ENCODE data around the gene ASIC3.

ASIC3 gene

DNA sequence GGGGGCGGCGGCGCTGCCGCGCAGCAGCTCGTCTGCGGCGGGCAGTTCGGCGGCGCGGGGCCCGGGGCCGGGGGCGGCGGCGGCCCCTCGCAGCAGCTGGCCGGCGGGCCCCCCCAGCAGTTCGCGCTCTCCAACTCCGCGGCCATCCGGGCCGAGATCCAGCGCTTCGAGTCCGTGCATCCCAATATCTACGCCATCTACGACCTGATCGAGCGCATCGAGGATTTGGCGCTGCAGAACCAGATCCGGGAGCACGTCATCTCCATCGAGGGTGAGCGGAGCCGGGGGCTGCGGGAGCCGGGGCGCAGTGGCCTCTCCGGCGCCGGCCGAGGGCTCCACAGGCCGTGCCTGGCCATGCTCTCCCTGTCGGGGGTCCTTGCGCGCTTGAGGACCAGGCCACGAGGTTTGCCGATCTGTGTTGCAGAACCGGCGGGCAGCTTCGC lies 38.5 kb downstream of the ASIC3 start:
- H3K27me3 ChIP-seq (ENCODE audit: insufficient read depth, insufficient read length) = peaks cover 19% of the 10 kb centered on the region
- TF ChIP-seq YY1 (IDR thresholded peaks at IDR 0.05; ENCODE audit: insufficient read depth, insufficient read length) = no peak
- TF ChIP-seq ZNF274 (IDR thresholded peaks at IDR 0.05; ENCODE audit: low read depth, low read length) = no peak
- TF ChIP-seq SUZ12 (IDR thresholded peaks at IDR 0.05; ENCODE audit: extremely low read depth, insufficient read depth, insufficient read length) = no peak
- no peak for DNase-seq (ENCODE audit: low read depth, low spot score)

DNA sequence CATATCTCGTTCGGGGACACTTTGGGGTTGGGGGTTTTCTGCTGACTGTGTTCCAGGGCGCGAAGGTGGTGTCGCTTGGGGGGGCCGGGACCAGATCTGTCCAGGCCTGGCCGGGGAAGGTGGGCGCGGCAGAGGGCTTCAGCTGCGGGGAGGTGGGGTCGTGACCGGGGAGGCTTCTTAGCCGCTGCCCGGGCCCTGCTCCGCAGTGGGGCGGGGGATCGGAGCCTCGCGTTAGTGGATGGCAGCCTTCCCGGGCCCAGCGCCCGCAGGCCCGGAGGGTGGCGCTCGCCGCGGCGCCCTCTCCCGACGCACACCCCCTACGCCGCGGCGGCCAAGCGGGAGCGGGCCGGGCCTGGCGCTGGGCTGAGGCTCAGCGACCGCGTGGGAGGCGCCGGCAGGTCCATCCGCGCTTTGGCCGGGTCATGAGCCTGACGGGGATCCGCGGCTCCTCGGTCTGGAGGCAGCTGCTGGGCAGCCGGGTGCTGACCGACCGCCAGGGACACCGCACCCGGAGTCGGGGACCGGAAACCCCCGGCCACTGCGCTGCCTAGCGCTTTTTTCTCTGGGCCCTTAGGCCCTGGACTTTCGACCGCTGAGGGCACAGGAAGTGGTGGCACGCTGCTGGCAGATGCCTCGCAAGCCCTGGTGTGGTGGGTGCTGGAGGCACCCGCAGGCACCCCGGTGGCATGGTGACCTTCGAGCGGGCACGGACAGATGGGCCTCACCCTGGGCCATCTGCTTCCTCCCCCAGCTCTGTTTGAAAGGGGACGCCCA lies 39.1 kb downstream of the ASIC3 start:
- H3K27me3 ChIP-seq (ENCODE audit: insufficient read depth, insufficient read length) = peaks cover 19% of the 10 kb centered on the region
- H3K36me3 ChIP-seq (ENCODE audit: insufficient read depth, insufficient read length, low read length) = peaks cover 17% of the 10 kb centered on the region
- peaks cover 15% of the 10 kb centered on the region for H3K4me1 ChIP-seq (ENCODE audit: insufficient read depth, insufficient read length)
- H3K9me3 ChIP-seq (ENCODE audit: insufficient read depth, low read length) = no peaks in the 10 kb centered on the region
- H3K9ac ChIP-seq (ENCODE audit: insufficient read length, low read depth) = peak overlapping the region; percentile 90
- no peak for TF ChIP-seq YY1 (IDR thresholded peaks at IDR 0.05; ENCODE audit: insufficient read depth, insufficient read length)
- no peak for TF ChIP-seq ZNF274 (IDR thresholded peaks at IDR 0.05; ENCODE audit: low read depth, low read length)
- TF ChIP-seq SUZ12 (IDR thresholded peaks at IDR 0.05; ENCODE audit: extremely low read depth, insufficient read depth, insufficient read length) = no peak
- H3K4me3 ChIP-seq (ENCODE audit: insufficient read length, low read depth) = peak overlapping the region; percentile 78
- DNase-seq (ENCODE audit: low read depth, low spot score) = no peak

More for the DNA sequence above, 38.5 kb downstream of the ASIC3 start:
- Histone ChIP-seq H3K9me3 (ENCODE audit: insufficient read depth, low read length) (no peaks in the 10 kb centered on the region), H3K4me3 (ENCODE audit: insufficient read length, low read depth) (peak overlapping the region; percentile 78), H3K9ac (ENCODE audit: insufficient read length, low read depth) (peak overlapping the region; percentile 90), H3K36me3 (ENCODE audit: insufficient read depth, insufficient read length, low read length) (peaks cover 11% of the 10 kb centered on the region), H3K4me1 (ENCODE audit: insufficient read depth, insufficient read length) (peaks cover 15% of the 10 kb centered on the region)

DNA sequence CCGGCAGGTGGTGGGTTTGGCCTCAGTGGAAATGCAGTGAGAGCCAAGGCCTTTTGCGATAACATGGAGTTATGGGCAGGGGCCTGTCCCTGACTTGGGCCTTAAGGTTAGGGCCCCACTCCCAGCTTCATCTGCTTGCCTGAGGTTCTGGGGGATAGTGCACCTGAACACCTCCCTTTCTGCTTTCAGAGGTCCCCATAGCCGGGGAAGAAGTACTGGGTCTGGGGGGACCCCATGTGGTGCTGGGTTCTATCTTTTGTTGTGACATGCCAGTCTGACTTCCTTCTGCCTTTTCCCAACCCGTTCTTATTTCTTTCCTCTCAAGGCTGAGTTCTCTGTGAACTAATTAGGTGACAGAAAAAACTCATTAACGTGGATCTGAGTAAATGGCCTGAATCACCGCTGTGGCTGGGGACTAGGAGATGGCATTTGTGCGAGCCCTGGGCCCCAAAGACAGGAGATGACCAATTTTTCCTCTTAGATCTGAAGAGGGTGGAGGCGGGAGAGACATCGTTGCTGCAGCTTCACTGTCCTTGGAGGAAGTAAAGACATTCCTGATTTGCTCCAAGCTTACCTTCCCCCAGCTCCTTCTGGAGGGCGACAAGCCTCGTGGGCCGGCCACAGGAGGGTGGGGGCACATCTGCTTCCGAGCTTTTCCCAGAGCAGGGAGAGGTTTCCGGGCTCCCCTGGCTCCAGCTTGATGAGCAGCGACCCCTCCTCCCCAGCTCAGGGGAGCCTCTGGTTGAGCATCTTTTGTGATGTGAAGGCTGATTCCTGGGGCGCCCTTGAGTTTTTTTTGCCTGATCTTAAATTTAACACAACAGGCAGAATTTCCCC lies 39.9 kb downstream of the ASIC3 start:
- H3K27me3 ChIP-seq (ENCODE audit: insufficient read depth, insufficient read length) = peaks cover 19% of the 10 kb centered on the region
- no peak for DNase-seq (ENCODE audit: low read depth, low spot score)

DNA sequence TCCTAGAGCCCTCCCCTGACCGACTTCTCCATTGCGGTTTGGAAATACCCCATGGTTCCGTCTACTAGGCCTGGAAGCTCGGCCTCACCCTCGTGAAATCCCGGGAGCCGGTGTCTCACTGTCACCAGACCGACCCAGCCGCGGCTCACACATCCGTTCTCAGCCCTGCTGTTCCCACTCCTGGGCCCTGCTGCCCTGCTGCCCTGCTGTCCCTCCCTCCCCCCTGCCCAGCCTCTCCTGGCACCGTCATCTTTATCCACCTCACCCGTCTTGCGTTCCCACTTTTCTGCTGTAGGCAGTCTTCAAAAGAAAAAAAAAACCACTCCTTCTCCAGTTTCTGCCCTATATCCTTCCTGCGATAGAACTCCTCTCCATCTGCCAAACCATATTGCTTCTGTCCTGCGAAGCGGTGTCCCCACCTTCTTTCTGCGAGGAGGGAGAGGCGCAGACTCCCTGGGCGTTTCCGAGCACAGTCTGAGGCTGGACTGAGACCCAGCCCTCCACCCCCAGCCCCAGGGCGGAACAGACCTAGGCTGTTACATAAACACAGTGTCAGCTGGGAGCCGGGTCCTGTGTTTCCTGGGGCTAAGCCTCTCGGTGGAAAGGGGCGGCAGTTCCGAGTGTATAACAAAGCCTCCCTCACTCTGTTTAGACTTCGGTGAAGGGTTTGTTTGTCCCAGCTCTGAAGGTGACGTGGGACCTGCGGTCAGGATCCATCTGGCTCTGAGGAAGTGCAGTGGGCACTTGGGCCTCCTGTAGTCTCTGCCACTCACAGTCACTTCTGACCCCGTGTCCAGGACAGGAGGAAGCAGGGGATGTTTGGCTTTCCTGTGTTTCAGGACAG lies 40.7 kb downstream of the ASIC3 start:
- DNase-seq (ENCODE audit: low read depth, low spot score) = no peak
- H3K4me3 ChIP-seq (ENCODE audit: insufficient read length, low read depth) = peak overlapping the region; percentile 78
- H3K9ac ChIP-seq (ENCODE audit: insufficient read length, low read depth) = peak overlapping the region; percentile 64
- H3K9me3 ChIP-seq (ENCODE audit: insufficient read depth, low read length) = no peaks in the 10 kb centered on the region
- peaks cover 30% of the 10 kb centered on the region for H3K36me3 ChIP-seq (ENCODE audit: insufficient read depth, insufficient read length, low read length)
- H3K4me1 ChIP-seq (ENCODE audit: insufficient read depth, insufficient read length) = peaks cover 15% of the 10 kb centered on the region
- peaks cover 14% of the 10 kb centered on the region for H3K27me3 ChIP-seq (ENCODE audit: insufficient read depth, insufficient read length)
- no peak for TF ChIP-seq ZNF274 (IDR thresholded peaks at IDR 0.05; ENCODE audit: low read depth, low read length)
- TF ChIP-seq SUZ12 (IDR thresholded peaks at IDR 0.05; ENCODE audit: extremely low read depth, insufficient read depth, insufficient read length) = no peak
- no peak for TF ChIP-seq YY1 (IDR thresholded peaks at IDR 0.05; ENCODE audit: insufficient read depth, insufficient read length)

More for the DNA sequence above, 39.9 kb downstream of the ASIC3 start:
- Histone ChIP-seq H3K9ac (ENCODE audit: insufficient read length, low read depth) (peak overlapping the region; percentile 90), H3K9me3 (ENCODE audit: insufficient read depth, low read length) (no peaks in the 10 kb centered on the region), H3K36me3 (ENCODE audit: insufficient read depth, insufficient read length, low read length) (peaks cover 25% of the 10 kb centered on the region), H3K4me1 (ENCODE audit: insufficient read depth, insufficient read length) (peaks cover 15% of the 10 kb centered on the region), H3K4me3 (ENCODE audit: insufficient read length, low read depth) (peak overlapping the region; percentile 78)
- TF ChIP-seq YY1 (IDR thresholded peaks at IDR 0.05; ENCODE audit: insufficient read depth, insufficient read length) (no peak), SUZ12 (IDR thresholded peaks at IDR 0.05; ENCODE audit: extremely low read depth, insufficient read depth, insufficient read length) (no peak), ZNF274 (IDR thresholded peaks at IDR 0.05; ENCODE audit: low read depth, low read length) (no peak)

DNA sequence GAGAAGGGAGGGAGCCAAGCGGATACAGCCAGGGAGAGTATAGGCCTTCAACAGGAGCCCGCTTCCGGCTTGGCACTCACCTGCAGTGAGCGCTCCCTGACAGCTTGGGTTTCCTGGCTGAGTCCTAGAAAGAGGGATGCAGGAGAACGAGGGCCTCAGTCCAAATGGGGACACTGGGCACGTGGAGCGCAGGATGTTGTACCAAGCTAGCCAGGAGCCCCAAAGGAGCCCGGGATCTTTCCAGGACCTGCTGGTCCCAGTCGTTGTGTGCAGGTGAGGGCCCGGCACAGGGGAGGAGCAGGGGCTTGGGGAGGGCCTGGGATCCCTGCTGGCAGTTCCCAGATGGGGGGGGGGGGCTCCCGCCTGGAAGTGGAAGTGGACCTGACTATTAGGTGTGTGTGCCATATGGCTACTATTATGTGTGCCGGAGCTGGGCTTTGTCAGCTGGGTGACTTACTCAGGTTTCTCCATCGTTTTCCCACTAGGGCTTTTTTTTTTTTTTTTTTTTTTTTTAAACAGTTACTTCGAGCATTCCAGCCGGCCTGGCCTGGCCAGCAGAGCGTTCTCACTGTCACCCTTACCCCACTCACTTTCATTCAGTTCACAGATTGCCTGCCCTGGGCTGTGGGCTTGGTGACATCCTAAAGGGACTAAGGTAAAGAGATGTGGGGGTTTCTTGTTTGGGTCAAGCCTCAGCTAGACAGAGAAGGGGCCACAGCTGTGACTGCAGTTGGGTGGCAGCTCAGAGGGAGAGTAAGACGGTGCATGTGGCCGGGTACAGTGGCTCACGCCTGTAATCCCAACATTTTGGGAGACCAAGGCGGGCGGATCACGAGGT lies 41.8 kb downstream of the ASIC3 start:
- TF ChIP-seq ZNF274 (IDR thresholded peaks at IDR 0.05; ENCODE audit: low read depth, low read length) (no peak), SUZ12 (IDR thresholded peaks at IDR 0.05; ENCODE audit: extremely low read depth, insufficient read depth, insufficient read length) (no peak), YY1 (IDR thresholded peaks at IDR 0.05; ENCODE audit: insufficient read depth, insufficient read length) (no peak)
- DNase-seq (ENCODE audit: low read depth, low spot score) = no peak
- Histone ChIP-seq H3K9ac (ENCODE audit: insufficient read length, low read depth) (no peak overlapping the region), H3K27me3 (ENCODE audit: insufficient read depth, insufficient read length) (peaks cover 9% of the 10 kb centered on the region), H3K4me1 (ENCODE audit: insufficient read depth, insufficient read length) (peaks cover 15% of the 10 kb centered on the region), H3K36me3 (ENCODE audit: insufficient read depth, insufficient read length, low read length) (peaks cover 30% of the 10 kb centered on the region), H3K9me3 (ENCODE audit: insufficient read depth, low read length) (no peaks in the 10 kb centered on the region), H3K4me3 (ENCODE audit: insufficient read length, low read depth) (peak overlapping the region; percentile 9)

DNA sequence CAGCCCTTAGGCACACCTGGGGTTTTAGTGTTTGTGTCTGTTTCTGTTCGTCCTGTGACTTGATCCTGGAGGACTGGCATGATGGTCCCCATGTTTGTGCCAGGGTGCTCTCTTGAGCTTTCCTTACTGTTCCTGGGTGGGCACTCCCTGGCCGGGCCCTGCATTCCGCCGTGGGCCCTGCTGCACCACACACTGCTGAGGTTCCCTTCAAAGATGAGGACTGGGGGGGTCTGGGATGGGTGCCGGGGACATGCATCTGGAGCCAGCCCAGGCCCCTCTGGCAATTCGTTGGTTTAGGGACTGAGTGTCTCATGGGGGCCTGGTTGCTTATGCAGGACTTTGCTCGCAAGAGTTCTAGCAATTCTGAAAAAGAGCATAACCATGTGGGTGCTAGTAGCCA lies 42.7 kb downstream of the ASIC3 start:
- Histone ChIP-seq H3K4me3 (ENCODE audit: insufficient read length, low read depth) (no peak overlapping the region), H3K27me3 (ENCODE audit: insufficient read depth, insufficient read length) (peaks cover 9% of the 10 kb centered on the region), H3K4me1 (ENCODE audit: insufficient read depth, insufficient read length) (peaks cover 11% of the 10 kb centered on the region), H3K9ac (ENCODE audit: insufficient read length, low read depth) (no peak overlapping the region), H3K36me3 (ENCODE audit: insufficient read depth, insufficient read length, low read length) (peaks cover 30% of the 10 kb centered on the region), H3K9me3 (ENCODE audit: insufficient read depth, low read length) (no peaks in the 10 kb centered on the region)
- no peak for DNase-seq (ENCODE audit: low read depth, low spot score)
- TF ChIP-seq YY1 (IDR thresholded peaks at IDR 0.05; ENCODE audit: insufficient read depth, insufficient read length) (no peak), ZNF274 (IDR thresholded peaks at IDR 0.05; ENCODE audit: low read depth, low read length) (no peak), SUZ12 (IDR thresholded peaks at IDR 0.05; ENCODE audit: extremely low read depth, insufficient read depth, insufficient read length) (no peak)

Measured in NT2/D1 (cell line).